Measurements from ENCODE around the gene AFM. TPM values are rescaled to one million over a fixed set of nuclear protein-coding genes. Genes with fewer than 3 reads are reported as not detected.

The AFM gene
- total RNA-seq, 2 experiments from 2014 or later, result not detected

DNA sequence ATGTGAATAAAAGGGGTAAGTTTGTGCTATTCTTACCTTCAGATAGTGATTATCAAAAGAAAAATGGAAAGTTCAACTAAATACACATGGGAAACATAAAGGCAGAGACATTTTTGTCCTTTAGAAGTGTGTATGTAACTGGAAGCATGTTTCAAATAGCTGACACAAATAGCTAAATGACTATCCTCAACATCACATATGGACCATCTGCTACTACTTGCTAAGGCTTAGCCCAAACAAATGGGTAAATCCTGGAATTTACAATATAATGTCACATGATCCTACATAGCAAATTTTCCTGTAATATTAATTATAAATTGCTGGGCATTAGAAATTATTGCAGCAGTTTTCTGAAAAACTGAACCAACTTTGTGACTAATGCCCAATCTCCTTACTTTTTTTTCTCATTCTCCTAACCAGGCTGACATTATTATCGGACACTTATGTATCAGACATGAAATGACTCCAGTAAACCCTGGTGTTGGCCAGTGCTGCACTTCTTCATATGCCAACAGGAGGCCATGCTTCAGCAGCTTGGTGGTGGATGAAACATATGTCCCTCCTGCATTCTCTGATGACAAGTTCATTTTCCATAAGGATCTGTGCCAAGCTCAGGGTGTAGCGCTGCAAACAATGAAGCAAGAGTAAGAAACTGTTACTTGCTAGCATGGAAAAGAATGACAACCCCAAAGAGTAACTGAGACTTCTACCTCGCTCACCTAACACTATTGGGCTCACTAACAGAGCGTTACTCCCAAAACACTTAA lies 29.4 kb upstream of the AFM start:
- TF ChIP-seq, protein P1, sequence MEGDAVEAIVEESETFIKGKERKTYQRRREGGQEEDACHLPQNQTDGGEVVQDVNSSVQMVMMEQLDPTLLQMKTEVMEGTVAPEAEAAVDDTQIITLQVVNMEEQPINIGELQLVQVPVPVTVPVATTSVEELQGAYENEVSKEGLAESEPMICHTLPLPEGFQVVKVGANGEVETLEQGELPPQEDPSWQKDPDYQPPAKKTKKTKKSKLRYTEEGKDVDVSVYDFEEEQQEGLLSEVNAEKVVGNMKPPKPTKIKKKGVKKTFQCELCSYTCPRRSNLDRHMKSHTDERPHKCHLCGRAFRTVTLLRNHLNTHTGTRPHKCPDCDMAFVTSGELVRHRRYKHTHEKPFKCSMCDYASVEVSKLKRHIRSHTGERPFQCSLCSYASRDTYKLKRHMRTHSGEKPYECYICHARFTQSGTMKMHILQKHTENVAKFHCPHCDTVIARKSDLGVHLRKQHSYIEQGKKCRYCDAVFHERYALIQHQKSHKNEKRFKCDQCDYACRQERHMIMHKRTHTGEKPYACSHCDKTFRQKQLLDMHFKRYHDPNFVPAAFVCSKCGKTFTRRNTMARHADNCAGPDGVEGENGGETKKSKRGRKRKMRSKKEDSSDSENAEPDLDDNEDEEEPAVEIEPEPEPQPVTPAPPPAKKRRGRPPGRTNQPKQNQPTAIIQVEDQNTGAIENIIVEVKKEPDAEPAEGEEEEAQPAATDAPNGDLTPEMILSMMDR (IDR thresholded peaks at IDR 0.05), result no peak
- no peaks in the 10 kb centered on the region for H3K4me1 Mint-ChIP-seq (ENCODE audit: low read depth)
- Histone ChIP-seq H3K27me3 (ENCODE audit: control insufficient read depth in 1 of 2, insufficient read depth in 2 of 2, low read length in 2 of 2) (no peaks in the 10 kb centered on the region), H3K4me1 (ENCODE audit: insufficient read depth, low read length) (no peaks in the 10 kb centered on the region), H3K27ac (ENCODE audit: low read depth in 1 of 2, low read length in 2 of 2) (no peak overlapping the region), H3K36me3 (ENCODE audit: insufficient read depth, low read length) (no peaks in the 10 kb centered on the region), H3K4me3 (ENCODE audit: low read length) (no peak overlapping the region), H3K9me3 (ENCODE audit: control insufficient read depth in 1 of 2, insufficient read depth in 1 of 2, low read length in 2 of 2) (no peaks in the 10 kb centered on the region)
- no peak for DNase-seq
- intact Hi-C loops (cut with DNase I, micrococcal nuclease), result no loop called here
- H3K27ac Mint-ChIP-seq, result no peak overlapping the region
- H3K27me3 Mint-ChIP-seq, result peaks cover 22% of the 10 kb centered on the region
- no peak overlapping the region for H3K4me3 Mint-ChIP-seq
- ATAC-seq (ENCODE audit: poor library complexity), result no peak
- no peaks in the 10 kb centered on the region for H3K36me3 Mint-ChIP-seq (ENCODE audit: low read depth)
- H3K9me3 Mint-ChIP-seq, result no peaks in the 10 kb centered on the region
- ChIA-PET POLR2A (no interaction called here), CTCF (no interaction called here)

- ChIA-PET CTCF (no interaction called here), POLR2A (no interaction called here)
- H3K4me1 Mint-ChIP-seq (ENCODE audit: low read depth), result no peaks in the 10 kb centered on the region
- peaks cover 18% of the 10 kb centered on the region for H3K27me3 Mint-ChIP-seq
- H3K27ac Mint-ChIP-seq, result no peak overlapping the region
- Histone ChIP-seq H3K9me3 (ENCODE audit: control insufficient read depth in 1 of 2, insufficient read depth in 1 of 2, low read length in 2 of 2) (no peaks in the 10 kb centered on the region), H3K36me3 (ENCODE audit: insufficient read depth, low read length) (no peaks in the 10 kb centered on the region), H3K27ac (ENCODE audit: low read depth in 1 of 2, low read length in 2 of 2) (no peak overlapping the region), H3K27me3 (ENCODE audit: control insufficient read depth in 1 of 2, insufficient read depth in 2 of 2, low read length in 2 of 2) (no peaks in the 10 kb centered on the region), H3K4me3 (ENCODE audit: low read length) (no peak overlapping the region), H3K4me1 (ENCODE audit: insufficient read depth, low read length) (no peaks in the 10 kb centered on the region)
- TF ChIP-seq, protein P1 (IDR thresholded peaks at IDR 0.05), result no peak
- DNase-seq, result no peak
- no peaks in the 10 kb centered on the region for H3K9me3 Mint-ChIP-seq
- intact Hi-C loops (cut with DNase I, micrococcal nuclease), result no loop called here
- ATAC-seq (ENCODE audit: poor library complexity), result no peak
- no peak overlapping the region for H3K4me3 Mint-ChIP-seq
- H3K36me3 Mint-ChIP-seq (ENCODE audit: low read depth), result no peaks in the 10 kb centered on the region
These were observed 28.4 kb upstream of the AFM start for GRCh38 chr4:73452953-73453700.

GRCh38 chr4:73453701-73454005 lies 27.9 kb upstream of the AFM start:
- no peaks in the 10 kb centered on the region for H3K36me3 Mint-ChIP-seq (ENCODE audit: low read depth)
- CTCF ChIA-PET, result no interaction called here
- H3K27me3 ChIP-seq (ENCODE audit: control insufficient read depth in 1 of 2, insufficient read depth in 2 of 2, low read length in 2 of 2), result no peaks in the 10 kb centered on the region
- H3K4me3 Mint-ChIP-seq, result no peak overlapping the region
- no peak overlapping the region for H3K27ac Mint-ChIP-seq
- POLR2A ChIA-PET, result no interaction called here
- DNase-seq (no peak), ATAC-seq (ENCODE audit: poor library complexity) (no peak)
- H3K36me3 ChIP-seq (ENCODE audit: insufficient read depth, low read length), result no peaks in the 10 kb centered on the region
- no peak overlapping the region for H3K4me3 ChIP-seq (ENCODE audit: low read length)
- peaks cover 16% of the 10 kb centered on the region for H3K27me3 Mint-ChIP-seq
- H3K9me3 Mint-ChIP-seq, result no peaks in the 10 kb centered on the region
- TF ChIP-seq, protein P1 (IDR thresholded peaks at IDR 0.05), result no peak
- no peaks in the 10 kb centered on the region for H3K9me3 ChIP-seq (ENCODE audit: control insufficient read depth in 1 of 2, insufficient read depth in 1 of 2, low read length in 2 of 2)
- intact Hi-C loops (cut with DNase I, micrococcal nuclease), result no loop called here
- H3K27ac ChIP-seq (ENCODE audit: low read depth in 1 of 2, low read length in 2 of 2), result no peak overlapping the region
- no peaks in the 10 kb centered on the region for H3K4me1 ChIP-seq (ENCODE audit: insufficient read depth, low read length)
- no peaks in the 10 kb centered on the region for H3K4me1 Mint-ChIP-seq (ENCODE audit: low read depth)
